Hematopoietic multipotent progenitor cell treated with erythropoietin and hydrocortisone succinate and interleukin-3 and kit ligand, for 6 days (in vitro differentiated cells): ENCODE results near the gene NPPB.

Experiments
- DNase-seq: peaks from one replicate; pipeline ENCODE4 v3.0.0-alpha.2; 2015

Gene NPPB

DNA sequence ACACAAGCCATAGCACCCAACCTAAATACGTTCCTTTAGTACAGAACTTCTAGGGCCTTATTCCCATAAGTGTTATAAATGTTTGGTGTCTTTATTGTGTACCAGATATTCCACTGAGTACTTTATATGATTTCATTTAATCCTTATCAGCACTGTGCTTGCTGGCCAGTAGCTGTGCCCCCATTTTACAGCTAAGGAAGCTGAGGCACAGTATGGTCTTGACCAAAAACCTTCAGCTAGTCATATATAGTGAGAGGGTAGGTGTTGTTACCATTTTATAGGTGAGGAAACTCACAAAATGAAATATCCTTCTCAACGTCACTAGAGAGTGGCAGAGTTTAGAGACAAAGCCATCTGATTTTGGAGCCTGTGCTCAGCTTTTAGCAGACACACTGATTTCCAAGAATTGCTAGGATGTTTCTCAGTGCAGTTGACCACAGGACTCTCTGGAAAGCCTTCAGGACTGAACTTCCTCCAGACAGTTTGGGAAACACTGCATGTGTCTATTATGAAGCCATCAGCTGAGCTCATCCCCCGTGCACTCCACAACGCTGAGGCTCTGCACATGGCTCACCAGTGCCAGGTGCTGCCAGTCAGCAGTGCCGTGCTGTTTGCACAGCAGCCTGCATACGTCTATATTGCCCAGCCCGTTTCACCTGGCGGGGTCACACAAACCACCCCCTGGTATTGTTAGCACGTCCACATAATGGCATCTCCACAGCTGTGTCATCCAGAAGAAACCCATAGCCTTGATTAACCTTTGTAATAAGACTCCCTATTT lies 26.6 kb downstream of the NPPB start:
- DNase-seq = no peak

DNA sequence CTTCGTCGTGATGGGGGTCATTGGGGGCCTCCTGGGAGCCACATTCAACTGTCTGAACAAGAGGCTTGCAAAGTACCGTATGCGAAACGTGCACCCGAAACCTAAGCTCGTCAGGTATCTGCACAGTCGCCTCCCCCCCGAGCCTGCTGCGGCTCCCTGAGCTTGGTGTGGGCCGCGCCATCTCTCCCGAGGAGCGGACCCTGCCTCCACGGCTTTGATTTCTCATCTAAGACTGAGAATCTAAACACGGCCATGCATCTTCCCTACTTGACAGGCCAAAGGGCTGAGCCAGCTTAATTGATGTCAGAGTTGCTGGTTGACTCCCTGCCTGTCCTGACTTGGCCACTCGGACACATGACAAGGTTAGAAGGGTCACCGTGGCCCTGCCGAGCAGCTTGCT lies 30.2 kb downstream of the NPPB start:
- DNase-seq = no peak

DNA sequence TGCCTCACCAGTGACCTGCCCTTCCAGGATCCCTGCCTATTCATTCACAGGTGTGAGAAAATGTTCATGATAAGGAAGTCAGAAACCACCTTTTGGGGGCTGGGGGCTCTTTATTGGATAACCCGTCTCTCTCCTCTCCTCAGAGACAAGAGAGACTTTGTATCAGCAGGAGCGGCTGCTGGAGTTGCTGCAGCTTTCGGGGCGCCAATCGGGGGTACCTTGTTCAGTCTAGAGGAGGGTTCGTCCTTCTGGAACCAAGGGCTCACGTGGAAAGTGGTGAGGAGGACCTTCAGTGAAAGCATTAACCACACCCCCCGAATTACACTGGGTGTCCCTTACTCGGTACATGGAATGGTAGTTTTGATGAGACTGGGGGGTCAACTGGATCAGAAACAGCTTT lies 31.8 kb downstream of the NPPB start:
- no peak for DNase-seq

DNA sequence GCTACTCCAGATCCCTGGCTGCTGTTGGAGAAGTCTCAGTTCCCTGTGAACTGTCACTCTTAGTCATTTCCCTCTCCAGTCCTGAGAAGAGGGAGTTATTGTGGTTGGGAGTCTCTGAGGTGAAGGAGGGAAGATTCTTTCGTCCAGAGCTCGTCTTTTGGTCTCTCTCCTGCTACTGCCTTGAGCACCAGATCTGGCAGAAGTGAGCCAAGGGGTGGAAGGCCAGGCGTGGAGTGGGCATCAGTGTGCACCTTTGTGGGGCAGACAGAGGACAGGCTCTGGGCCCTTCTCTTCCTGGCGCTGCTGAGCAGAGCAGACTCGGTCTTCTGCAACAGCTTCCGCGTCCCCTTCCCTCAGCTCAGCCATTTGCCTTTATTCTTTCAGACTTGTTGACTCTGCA lies 33.6 kb downstream of the NPPB start:
- DNase-seq = no peak

DNA sequence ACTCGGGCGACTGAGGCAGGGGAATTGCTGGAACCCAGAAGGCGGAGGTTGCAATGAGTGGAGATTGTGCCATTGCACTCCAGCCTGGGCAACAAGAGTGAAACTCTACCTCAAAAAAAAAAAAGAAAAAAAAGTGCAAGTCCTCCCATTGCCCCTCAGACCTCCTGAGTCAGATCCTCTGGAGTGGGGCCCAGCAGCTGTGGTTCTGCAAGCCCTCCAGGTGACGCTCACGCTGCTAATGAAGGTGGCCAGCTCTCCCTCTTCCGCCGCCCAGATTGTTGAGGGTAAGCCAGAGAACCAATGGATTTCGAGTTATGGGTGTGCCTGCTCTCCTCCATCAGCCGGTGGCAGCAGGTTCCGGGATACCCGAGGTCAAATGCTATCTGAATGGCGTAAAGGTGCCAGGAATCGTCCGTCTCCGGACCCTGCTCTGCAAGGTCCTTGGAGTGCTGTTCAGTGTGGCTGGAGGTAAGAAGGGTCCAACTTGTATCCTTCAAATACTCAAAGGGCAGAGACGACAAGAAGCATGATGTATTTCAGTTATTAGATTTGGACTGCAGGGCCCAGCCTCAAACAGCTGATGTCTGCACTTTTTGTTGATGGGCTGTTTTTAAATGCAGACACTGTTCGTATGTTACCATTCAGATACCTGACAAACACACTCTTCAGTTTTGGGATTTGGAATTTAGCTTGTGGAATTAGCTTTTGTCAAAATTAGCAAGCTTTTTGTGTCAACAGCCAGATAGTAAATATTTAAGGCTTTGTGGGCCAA lies 35.2 kb downstream of the NPPB start:
- DNase-seq = no peak

DNA sequence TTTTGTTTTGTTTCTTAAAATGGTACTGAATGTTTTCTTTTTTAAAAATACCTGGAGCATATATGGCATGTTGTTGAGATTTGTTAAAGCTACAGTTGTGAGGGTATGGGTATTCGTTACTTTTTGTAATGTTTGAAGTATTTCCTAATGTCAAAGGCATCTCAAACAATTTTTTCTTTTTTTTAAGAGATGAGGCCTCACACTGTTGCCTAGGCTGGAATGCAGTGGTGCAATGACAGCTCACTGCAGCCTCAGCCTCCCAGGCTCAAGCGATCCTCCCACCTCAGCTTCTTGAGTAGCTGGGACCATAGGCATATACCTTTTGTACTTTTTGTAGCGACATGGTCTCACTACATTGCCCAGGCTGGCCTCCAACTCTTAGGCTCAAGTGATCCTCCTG lies 36.7 kb downstream of the NPPB start:
- no peak for DNase-seq

DNA sequence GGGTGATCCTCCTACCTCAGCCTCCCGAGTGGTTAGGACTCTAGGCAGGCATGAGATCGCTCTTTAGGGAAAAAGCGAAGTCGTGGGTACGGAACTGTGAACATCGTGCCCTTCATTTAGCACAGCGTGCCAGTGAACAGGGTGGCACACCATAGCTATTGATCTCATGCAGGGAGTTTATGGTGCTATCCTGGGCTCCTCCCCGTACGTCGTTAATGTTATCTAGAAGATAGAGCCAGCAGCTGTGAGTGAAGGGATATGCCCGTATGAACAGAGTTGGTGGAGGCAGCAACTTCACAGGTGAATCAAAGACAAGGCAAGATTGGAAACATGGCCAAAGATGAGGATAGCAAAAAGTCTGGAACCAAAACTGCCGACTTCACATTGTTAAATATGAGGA lies 41.6 kb downstream of the NPPB start:
- no peak for DNase-seq

DNA sequence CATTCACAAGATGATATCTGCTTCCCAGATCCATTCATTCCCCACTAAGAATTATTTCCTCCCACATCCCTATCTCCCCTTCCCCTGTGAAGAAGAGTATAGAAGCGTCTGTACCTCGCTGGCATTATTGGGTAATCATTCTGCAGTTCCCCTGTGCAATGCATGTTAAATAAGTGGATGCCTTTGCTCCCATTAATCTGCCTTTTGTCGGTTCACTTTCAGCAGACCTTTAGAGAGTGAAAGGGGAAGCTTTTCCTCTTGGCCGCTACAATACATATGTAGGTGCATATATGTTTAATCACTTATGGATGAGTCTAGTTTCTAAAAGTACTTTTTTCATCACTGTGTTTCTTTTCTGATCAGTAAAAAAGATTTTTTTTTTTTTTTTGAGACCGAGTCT lies 45.7 kb downstream of the NPPB start:
- no peak for DNase-seq
